Measurements from ENCODE around the gene RPL13.

RPL13 gene

DNA sequence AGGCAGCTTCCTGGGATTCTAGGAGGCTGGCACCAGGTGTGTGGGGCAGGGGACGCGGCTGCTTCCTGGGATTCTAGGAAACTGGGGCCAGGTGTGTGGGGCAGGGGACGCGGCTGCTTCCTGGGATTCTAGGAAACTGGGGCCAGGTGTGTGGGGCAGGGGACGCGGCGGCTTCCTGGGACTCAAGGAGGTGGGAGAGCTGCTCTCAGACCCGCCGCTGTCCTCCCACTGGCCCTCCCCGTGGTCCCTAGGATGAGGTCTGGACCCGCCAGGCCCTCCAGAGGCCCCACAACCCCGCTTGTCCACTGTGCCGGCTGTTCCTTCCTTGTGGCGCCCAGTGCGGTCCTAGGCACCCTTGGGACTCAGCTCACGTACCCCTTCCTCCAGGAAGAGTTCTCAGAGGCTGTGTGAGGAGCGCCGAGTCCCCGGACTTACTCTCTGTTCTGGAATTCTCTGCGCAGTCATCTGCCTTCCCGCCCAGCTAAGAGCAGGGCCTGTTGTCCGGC lies 53.5 kb downstream of the RPL13 start:
- in situ Hi-C loops (cut with MboI; ENCODE audit: low sequenced_read_pairs): no loop called here

Measured in HL-60/S4 treated with retinoic acid at 250 ng/mL for 4 days and 3 days (cell line).